Measurements from ENCODE around the gene PTPRM. TPM values are rescaled to one million over a fixed set of nuclear protein-coding genes. Genes with fewer than 3 reads are reported as not detected.

The PTPRM gene
- total RNA-seq (2014; rRNA removed; shearing (Covaris generic)) (5.3 and 6.3 TPM in 2 replicates), polyA plus RNA-seq (2016; fragmentation: Nextera tagmentation; extraction: Ambion mirVana) (1.6 and 4.3 TPM in 2 replicates)
- long read RNA-seq, partial matches to known transcripts: 1 of 1 reads
- long read RNA-seq, other reads (novel, unspliced or antisense): 0 of 1 reads

- Mint-ChIP-seq H3K4me3 (peak within 1 kb of the TSS; percentile 76), H3K9me3 (no peaks in the 10 kb centered on the region; the same call in 2 of the 3 replicates), H3K4me1 (peaks cover 9% of the 10 kb centered on the region), H3K27ac (no peak within 1 kb of the TSS), H3K27me3 (ENCODE audit: insufficient read depth, low read depth, poor library complexity) (peaks cover 33% of the 10 kb centered on the region), H3K36me3 (ENCODE audit: low read depth) (no peaks in the 10 kb centered on the region)
- Histone ChIP-seq H3F3A (replicated peaks; ENCODE audit: low read depth) (no peaks in the 10 kb centered on the region), H3K9me2 (ENCODE audit: insufficient read depth) (no peaks in the 10 kb centered on the region), H4K20me1 (replicated peaks; ENCODE audit: insufficient read depth) (no peaks in the 10 kb centered on the region; the same call in 1 of the 2 replicates), H3K4me1 (ENCODE audit: insufficient read depth) (peaks cover 8% of the 10 kb centered on the region), H3K4me2 (peak within 1 kb of the TSS; percentile 93), H3K4me3 (peak within 1 kb of the TSS; percentile 83), H2AFZ (peak within 1 kb of the TSS; percentile 96), H3K27me3 (ENCODE audit: insufficient read depth) (peaks cover 57% of the 10 kb centered on the region), H3K36me3 (ENCODE audit: insufficient read depth) (no peaks in the 10 kb centered on the region), H3K79me2 (replicated peaks; ENCODE audit: insufficient read depth) (peaks cover 17% of the 10 kb centered on the region; the same call in 1 of the 2 replicates), H3K27ac (ENCODE audit: low read depth) (no peak within 1 kb of the TSS)
- TF ChIP-seq POLR2AphosphoS5 (IDR thresholded peaks at IDR 0.05; ENCODE audit: low read depth) (no peak), STAT1 (IDR thresholded peaks at IDR 0.05; ENCODE audit: unreplicated experiment) (no peak), ETS1 (IDR thresholded peaks at IDR 0.05) (no peak), CREB1 (CRISPR knock-in tag; IDR thresholded peaks at IDR 0.05; ENCODE audit: low read depth) (peak; percentile 73), CTCF (conservative IDR thresholded peaks at IDR 0.05; ENCODE audit: low read depth in 2 of 2) (peak in 1 of 2 experiments; percentile 51; a peak in 2 of 4 replicates), JUNB (IDR thresholded peaks at IDR 0.05; ENCODE audit: unreplicated experiment) (no peak), EZH2 (IDR thresholded peaks at IDR 0.05; ENCODE audit: low read depth, unreplicated experiment) (no peak), NANOG (IDR thresholded peaks at IDR 0.05; ENCODE audit: borderline replicate concordance) (no peak), EZH2phosphoT487 (IDR thresholded peaks at IDR 0.05; ENCODE audit: unreplicated experiment) (no peak)
- peak; percentile 61 for ATAC-seq
- peak; percentile 79 for DNase-seq (ENCODE audit: low spot score)
Measured at GRCh38 chr18:7566567-7567473, at the start of gene PTPRM. PTPRM (plus strand) TSS chr18:7567316; CDS start chr18:7567819, 503 bp downstream.

GRCh38 chr18:7517852-7518251, 49.3 kb upstream of the PTPRM start:
- no peak overlapping the region for H3K4me2 ChIP-seq
- no peak overlapping the region for H3K4me3 ChIP-seq
- no peaks in the 10 kb centered on the region for H3K36me3 ChIP-seq (ENCODE audit: insufficient read depth)
- no peaks in the 10 kb centered on the region for H3K36me3 Mint-ChIP-seq (ENCODE audit: low read depth)
- peaks cover 20% of the 10 kb centered on the region for H3K4me1 Mint-ChIP-seq
- H3K27ac ChIP-seq (ENCODE audit: low read depth): no peak overlapping the region
- H2AFZ ChIP-seq: no peak overlapping the region
- peaks cover 29% of the 10 kb centered on the region for H3K4me1 ChIP-seq (ENCODE audit: insufficient read depth)
- no peak for DNase-seq (ENCODE audit: low spot score)
- no peaks in the 10 kb centered on the region for H3K27me3 Mint-ChIP-seq (ENCODE audit: insufficient read depth, low read depth, poor library complexity)
- H3K27ac Mint-ChIP-seq: no peak overlapping the region
- H3K27me3 ChIP-seq (ENCODE audit: insufficient read depth): no peaks in the 10 kb centered on the region
- no peaks in the 10 kb centered on the region for H3K79me2 ChIP-seq (replicated peaks; ENCODE audit: insufficient read depth)
- H3F3A ChIP-seq (replicated peaks; ENCODE audit: low read depth): no peaks in the 10 kb centered on the region
- no peak for ATAC-seq
- H3K4me3 Mint-ChIP-seq: no peak overlapping the region
- H3K9me3 Mint-ChIP-seq: no peaks in the 10 kb centered on the region
- 0 out of 2 replicates have a peak, but pooled peaks cover 3% of the 10 kb centered on the region for H3K9me2 ChIP-seq (ENCODE audit: insufficient read depth)
- H4K20me1 ChIP-seq (replicated peaks; ENCODE audit: insufficient read depth): no peaks in the 10 kb centered on the region
- no peak for TF ChIP-seq ZNF331 (CRISPR knock-in tag; IDR thresholded peaks at IDR 0.05; ENCODE audit: low read depth)
- TF ChIP-seq ZNF462 (CRISPR knock-in tag; IDR thresholded peaks at IDR 0.05): no peak
- no peak for TF ChIP-seq POLR2AphosphoS5 (IDR thresholded peaks at IDR 0.05; ENCODE audit: low read depth)
